ENCODE measurements around the gene DMD. TPM values are rescaled to one million over a fixed set of nuclear protein-coding genes. Genes with fewer than 3 reads are reported as not detected.

DMD gene
- polyA plus RNA-seq, 1 donor from 2014 or later: 21.6 TPM

DNA sequence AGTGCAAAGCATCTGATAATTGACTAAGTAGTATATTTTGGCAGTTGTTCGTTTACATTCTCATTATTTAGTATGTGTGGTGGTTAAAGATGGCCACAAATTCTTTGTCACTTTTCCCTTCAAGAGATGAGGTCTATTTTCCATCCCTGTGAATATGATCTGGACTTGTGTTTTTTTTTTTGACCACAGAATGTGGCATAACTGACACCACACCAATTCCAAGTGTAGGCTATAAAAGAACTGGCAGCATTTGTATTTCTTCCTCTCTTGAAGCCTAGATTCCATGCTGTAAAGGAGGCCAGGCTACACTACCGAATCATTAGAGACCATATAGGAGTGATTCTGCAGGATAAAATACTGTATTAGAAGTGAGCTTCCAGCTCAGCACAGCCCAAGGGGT lies 596.6 kb downstream of the DMD start:
- no peak overlapping the region for H3K4me2 ChIP-seq (ENCODE audit: low read length)
- no peak overlapping the region for H3K4me3 ChIP-seq (ENCODE audit: low read length)
- no peaks in the 10 kb centered on the region for H3K9me2 ChIP-seq (ENCODE audit: insufficient read depth, low read length)
- TF ChIP-seq POLR2AphosphoS5 (IDR thresholded peaks at IDR 0.05) (no peak), TAF1 (IDR thresholded peaks at IDR 0.05; ENCODE audit: low read depth) (no peak), SMC3 (conservative IDR thresholded peaks at IDR 0.05; ENCODE audit: poor library complexity) (no peak), EZH2 (IDR thresholded peaks at IDR 0.05; ENCODE audit: borderline replicate concordance, insufficient read depth, low read length, poor library complexity, severe bottlenecking) (no peak), EP300 (conservative IDR thresholded peaks at IDR 0.05; ENCODE audit: poor library complexity, severe bottlenecking) (no peak), MXI1 (conservative IDR thresholded peaks at IDR 0.05; ENCODE audit: poor library complexity, severe bottlenecking) (no peak), RAD21 (conservative IDR thresholded peaks at IDR 0.05) (no peak)
- TF ChIP-seq, protein P1, sequence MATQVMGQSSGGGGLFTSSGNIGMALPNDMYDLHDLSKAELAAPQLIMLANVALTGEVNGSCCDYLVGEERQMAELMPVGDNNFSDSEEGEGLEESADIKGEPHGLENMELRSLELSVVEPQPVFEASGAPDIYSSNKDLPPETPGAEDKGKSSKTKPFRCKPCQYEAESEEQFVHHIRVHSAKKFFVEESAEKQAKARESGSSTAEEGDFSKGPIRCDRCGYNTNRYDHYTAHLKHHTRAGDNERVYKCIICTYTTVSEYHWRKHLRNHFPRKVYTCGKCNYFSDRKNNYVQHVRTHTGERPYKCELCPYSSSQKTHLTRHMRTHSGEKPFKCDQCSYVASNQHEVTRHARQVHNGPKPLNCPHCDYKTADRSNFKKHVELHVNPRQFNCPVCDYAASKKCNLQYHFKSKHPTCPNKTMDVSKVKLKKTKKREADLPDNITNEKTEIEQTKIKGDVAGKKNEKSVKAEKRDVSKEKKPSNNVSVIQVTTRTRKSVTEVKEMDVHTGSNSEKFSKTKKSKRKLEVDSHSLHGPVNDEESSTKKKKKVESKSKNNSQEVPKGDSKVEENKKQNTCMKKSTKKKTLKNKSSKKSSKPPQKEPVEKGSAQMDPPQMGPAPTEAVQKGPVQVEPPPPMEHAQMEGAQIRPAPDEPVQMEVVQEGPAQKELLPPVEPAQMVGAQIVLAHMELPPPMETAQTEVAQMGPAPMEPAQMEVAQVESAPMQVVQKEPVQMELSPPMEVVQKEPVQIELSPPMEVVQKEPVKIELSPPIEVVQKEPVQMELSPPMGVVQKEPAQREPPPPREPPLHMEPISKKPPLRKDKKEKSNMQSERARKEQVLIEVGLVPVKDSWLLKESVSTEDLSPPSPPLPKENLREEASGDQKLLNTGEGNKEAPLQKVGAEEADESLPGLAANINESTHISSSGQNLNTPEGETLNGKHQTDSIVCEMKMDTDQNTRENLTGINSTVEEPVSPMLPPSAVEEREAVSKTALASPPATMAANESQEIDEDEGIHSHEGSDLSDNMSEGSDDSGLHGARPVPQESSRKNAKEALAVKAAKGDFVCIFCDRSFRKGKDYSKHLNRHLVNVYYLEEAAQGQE (IDR thresholded peaks at IDR 0.05; ENCODE audit: borderline replicate concordance): no peak
- TF ChIP-seq, protein P2, sequence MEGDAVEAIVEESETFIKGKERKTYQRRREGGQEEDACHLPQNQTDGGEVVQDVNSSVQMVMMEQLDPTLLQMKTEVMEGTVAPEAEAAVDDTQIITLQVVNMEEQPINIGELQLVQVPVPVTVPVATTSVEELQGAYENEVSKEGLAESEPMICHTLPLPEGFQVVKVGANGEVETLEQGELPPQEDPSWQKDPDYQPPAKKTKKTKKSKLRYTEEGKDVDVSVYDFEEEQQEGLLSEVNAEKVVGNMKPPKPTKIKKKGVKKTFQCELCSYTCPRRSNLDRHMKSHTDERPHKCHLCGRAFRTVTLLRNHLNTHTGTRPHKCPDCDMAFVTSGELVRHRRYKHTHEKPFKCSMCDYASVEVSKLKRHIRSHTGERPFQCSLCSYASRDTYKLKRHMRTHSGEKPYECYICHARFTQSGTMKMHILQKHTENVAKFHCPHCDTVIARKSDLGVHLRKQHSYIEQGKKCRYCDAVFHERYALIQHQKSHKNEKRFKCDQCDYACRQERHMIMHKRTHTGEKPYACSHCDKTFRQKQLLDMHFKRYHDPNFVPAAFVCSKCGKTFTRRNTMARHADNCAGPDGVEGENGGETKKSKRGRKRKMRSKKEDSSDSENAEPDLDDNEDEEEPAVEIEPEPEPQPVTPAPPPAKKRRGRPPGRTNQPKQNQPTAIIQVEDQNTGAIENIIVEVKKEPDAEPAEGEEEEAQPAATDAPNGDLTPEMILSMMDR (IDR thresholded peaks at IDR 0.05; ENCODE audit: poor library complexity, severe bottlenecking): no peak
- H3K36me3 ChIP-seq (ENCODE audit: insufficient read depth, low read length): no peaks in the 10 kb centered on the region
- H3F3A ChIP-seq (ENCODE audit: insufficient read depth, low read length, poor library complexity, severe bottlenecking): no peaks in the 10 kb centered on the region
- no peak overlapping the region for H3K27ac ChIP-seq (ENCODE audit: low read length)
- H3K9ac ChIP-seq (ENCODE audit: low read length): no peak overlapping the region
- H3K9me3 ChIP-seq (ENCODE audit: low read length): no peaks in the 10 kb centered on the region
- no peaks in the 10 kb centered on the region for H3K27me3 ChIP-seq (ENCODE audit: insufficient read depth, low read depth, low read length)
- no peaks in the 10 kb centered on the region for H4K20me1 ChIP-seq (ENCODE audit: insufficient read depth)
- H2AFZ ChIP-seq (ENCODE audit: low read depth, low read length): no peak overlapping the region
- no peaks in the 10 kb centered on the region for H3K79me2 ChIP-seq (replicated peaks; ENCODE audit: insufficient read depth, low read length)

DNA sequence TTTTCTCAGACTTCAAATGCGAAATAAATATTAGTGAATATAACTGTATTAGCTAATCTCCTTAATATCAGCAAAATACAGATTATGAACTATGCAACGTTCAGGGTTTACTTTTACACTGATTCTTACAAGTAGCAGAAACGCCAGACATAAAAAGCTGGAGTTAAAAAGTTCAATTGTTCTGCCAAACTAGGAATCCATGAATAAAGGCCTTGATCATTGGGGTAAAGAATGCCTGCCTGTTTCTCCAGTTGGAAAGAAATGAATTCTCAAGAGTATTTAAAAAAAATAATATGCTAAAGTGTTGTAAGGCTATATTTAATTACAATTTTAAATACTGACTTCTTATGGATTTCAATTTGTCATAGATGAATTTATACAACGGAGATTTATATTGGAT lies 612.2 kb downstream of the DMD start:
- no peak overlapping the region for H3K27ac ChIP-seq (ENCODE audit: low read length)
- no peaks in the 10 kb centered on the region for H3F3A ChIP-seq (ENCODE audit: insufficient read depth, low read length, poor library complexity, severe bottlenecking)
- no peak overlapping the region for H2AFZ ChIP-seq (ENCODE audit: low read depth, low read length)
- H3K36me3 ChIP-seq (ENCODE audit: insufficient read depth, low read length): no peaks in the 10 kb centered on the region
- H3K27me3 ChIP-seq (ENCODE audit: insufficient read depth, low read depth, low read length): no peaks in the 10 kb centered on the region
- no peaks in the 10 kb centered on the region for H3K9me2 ChIP-seq (ENCODE audit: insufficient read depth, low read length)
- H3K9ac ChIP-seq (ENCODE audit: low read length): no peak overlapping the region
- no peaks in the 10 kb centered on the region for H4K20me1 ChIP-seq (ENCODE audit: insufficient read depth)
- TF ChIP-seq POLR2AphosphoS5 (IDR thresholded peaks at IDR 0.05): no peak
- no peak for TF ChIP-seq MXI1 (conservative IDR thresholded peaks at IDR 0.05; ENCODE audit: poor library complexity, severe bottlenecking)
- TF ChIP-seq EZH2 (IDR thresholded peaks at IDR 0.05; ENCODE audit: borderline replicate concordance, insufficient read depth, low read length, poor library complexity, severe bottlenecking): no peak
- no peak for TF ChIP-seq TAF1 (IDR thresholded peaks at IDR 0.05; ENCODE audit: low read depth)
- TF ChIP-seq, protein P2 (IDR thresholded peaks at IDR 0.05; ENCODE audit: poor library complexity, severe bottlenecking): no peak
- no peak for TF ChIP-seq EP300 (conservative IDR thresholded peaks at IDR 0.05; ENCODE audit: poor library complexity, severe bottlenecking)
- TF ChIP-seq RAD21 (conservative IDR thresholded peaks at IDR 0.05): no peak
- no peak overlapping the region for H3K4me3 ChIP-seq (ENCODE audit: low read length)
- H3K79me2 ChIP-seq (replicated peaks; ENCODE audit: insufficient read depth, low read length): no peaks in the 10 kb centered on the region
- H3K4me2 ChIP-seq (ENCODE audit: low read length): no peak overlapping the region
- H3K9me3 ChIP-seq (ENCODE audit: low read length): no peaks in the 10 kb centered on the region
